ENCODE measurements around the gene SOX21. TPM values are rescaled to one million over a fixed set of nuclear protein-coding genes. Genes with fewer than 3 reads are reported as not detected.

Gene SOX21
- total RNA-seq, 1 experiment from 2014 or later = not detected

DNA sequence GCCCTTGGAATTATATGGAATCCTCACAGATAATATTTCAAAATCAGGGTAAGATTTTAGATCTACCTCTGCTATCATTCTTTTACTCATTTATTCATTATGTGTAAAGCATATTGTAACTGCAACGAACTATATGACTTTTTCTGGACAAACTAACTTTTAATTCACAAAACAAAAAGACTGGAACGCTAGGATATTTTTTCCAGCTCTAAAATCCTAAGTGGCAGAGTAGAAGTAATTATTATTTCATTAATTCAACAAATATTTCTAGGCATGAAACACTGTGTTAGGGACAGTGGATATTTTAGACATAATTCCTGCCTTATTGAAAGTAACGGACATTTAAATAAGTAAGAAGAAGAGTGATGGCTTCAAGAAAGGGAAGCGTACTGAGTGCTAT is 26.9 kb upstream of the SOX21 start:
- intact Hi-C loops (cut with micrococcal nuclease) = no loop called here
- H4K20me1 ChIP-seq (ENCODE audit: insufficient read depth) = no peaks in the 10 kb centered on the region
- ATAC-seq = no peak
- CTCF ChIA-PET = no interaction called here
- peaks cover 39% of the 10 kb centered on the region for H3K27me3 ChIP-seq (ENCODE audit: insufficient read depth, low read length)
- no peaks in the 10 kb centered on the region for H3K9me2 ChIP-seq (ENCODE audit: insufficient read depth)
- RAD21 ChIA-PET (ENCODE audit: low non-redundant PET in 1 of 2, low total read pairs in 2 of 2, uncharacterized antibody in 2 of 2, unreplicated experiment in 2 of 2) = no interaction called here
- no TSS peak for BruUV-seq (replicated peaks)
- no peaks in the 10 kb centered on the region for H3K36me3 ChIP-seq (ENCODE audit: control insufficient read depth in 1 of 2, insufficient read depth in 2 of 2, low read length in 2 of 2)
- H2AFZ ChIP-seq (ENCODE audit: low read depth, low read length, poor library complexity, severe bottlenecking) = no peak overlapping the region
- H3K79me2 ChIP-seq (ENCODE audit: insufficient read depth, low read length) = no peaks in the 10 kb centered on the region
- no peaks in the 10 kb centered on the region for H3K9me3 ChIP-seq (ENCODE audit: control insufficient read depth in 1 of 2, insufficient read depth in 1 of 2, low read depth in 1 of 2, low read length in 2 of 2)
- TF ChIP-seq CEBPB (IDR thresholded peaks at IDR 0.05; ENCODE audit: low read depth) (no peak), EZH2phosphoT487 (IDR thresholded peaks at IDR 0.05; ENCODE audit: borderline replicate concordance) (no peak), EGR1 (IDR thresholded peaks at IDR 0.05; ENCODE audit: low read depth) (no peak), SRF (IDR thresholded peaks at IDR 0.05; ENCODE audit: low read depth) (no peak)
- no peak overlapping the region for H3K9ac ChIP-seq (ENCODE audit: low read length)
- DNase-seq (ENCODE audit: low read depth, low spot score) = no peak
- no peaks in the 10 kb centered on the region for H3K4me1 ChIP-seq (ENCODE audit: control insufficient read depth in 1 of 2, insufficient read depth in 2 of 2, low read length in 2 of 2)
- H3K27ac ChIP-seq (ENCODE audit: low read depth, low read length) = no peak overlapping the region
- H3K4me3 ChIP-seq (replicated peaks in 1 of 2; ENCODE audit: low read depth in 1 of 2, low read length in 2 of 2) = no peak overlapping the region
- POLR2A ChIA-PET = no interaction called here
- no peak overlapping the region for H3K4me2 ChIP-seq (ENCODE audit: low read length)

DNA sequence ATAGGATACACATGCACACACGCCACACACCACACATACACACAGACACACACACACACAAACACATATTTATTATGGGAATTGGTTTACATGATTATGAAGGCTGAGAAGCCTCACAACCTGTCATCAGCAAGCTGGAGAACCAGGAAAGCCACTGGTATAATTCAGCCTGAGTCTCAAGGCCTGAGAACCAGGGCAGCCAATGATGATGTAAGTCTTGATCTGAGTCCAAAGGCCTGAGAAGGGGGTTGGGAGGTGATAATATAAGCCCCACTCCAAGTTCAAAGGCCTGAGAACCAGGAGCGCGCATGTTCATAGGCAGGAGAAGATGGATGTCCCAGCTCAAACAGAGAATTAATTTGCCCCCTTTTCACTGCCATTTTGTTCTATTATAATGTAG is 18.7 kb upstream of the SOX21 start:
- ChIA-PET POLR2A (no interaction called here), CTCF (no interaction called here), RAD21 (ENCODE audit: low non-redundant PET in 1 of 2, low total read pairs in 2 of 2, uncharacterized antibody in 2 of 2, unreplicated experiment in 2 of 2) (no interaction called here)
- no peaks in the 10 kb centered on the region for H3K36me3 ChIP-seq (ENCODE audit: control insufficient read depth in 1 of 2, insufficient read depth in 2 of 2, low read length in 2 of 2)
- intact Hi-C loops (cut with micrococcal nuclease) = no loop called here
- no peaks in the 10 kb centered on the region for H3K79me2 ChIP-seq (ENCODE audit: insufficient read depth, low read length)
- H3K27ac ChIP-seq (ENCODE audit: low read depth, low read length) = no peak overlapping the region
- no peaks in the 10 kb centered on the region for H3K4me1 ChIP-seq (ENCODE audit: control insufficient read depth in 1 of 2, insufficient read depth in 2 of 2, low read length in 2 of 2)
- no peaks in the 10 kb centered on the region for H3K9me3 ChIP-seq (ENCODE audit: control insufficient read depth in 1 of 2, insufficient read depth in 1 of 2, low read depth in 1 of 2, low read length in 2 of 2)
- no peak overlapping the region for H3K4me3 ChIP-seq (replicated peaks in 1 of 2; ENCODE audit: low read depth in 1 of 2, low read length in 2 of 2)
- no TSS peak for BruUV-seq (replicated peaks)
- peaks cover 13% of the 10 kb centered on the region; the same call in 1 of the 2 replicates for H3K27me3 ChIP-seq (ENCODE audit: insufficient read depth, low read length)
- no peaks in the 10 kb centered on the region for H3K9me2 ChIP-seq (ENCODE audit: insufficient read depth)
- H4K20me1 ChIP-seq (ENCODE audit: insufficient read depth) = no peaks in the 10 kb centered on the region
- H3K9ac ChIP-seq (ENCODE audit: low read length) = no peak overlapping the region
- no peak overlapping the region for H2AFZ ChIP-seq (ENCODE audit: low read depth, low read length, poor library complexity, severe bottlenecking)
- TF ChIP-seq POLR2A (IDR thresholded peaks at IDR 0.05; ENCODE audit: borderline replicate concordance, extremely low read depth, insufficient read depth, insufficient read length) (no peak), EZH2 (IDR thresholded peaks at IDR 0.05) (no peak), SIN3A (IDR thresholded peaks at IDR 0.05; ENCODE audit: low read depth) (no peak), CEBPB (IDR thresholded peaks at IDR 0.05; ENCODE audit: low read depth) (no peak), ZNF274 (IDR thresholded peaks at IDR 0.05; ENCODE audit: low read depth, low read length) (no peak), TCF7L2 (IDR thresholded peaks at IDR 0.05; ENCODE audit: borderline replicate concordance, extremely low read depth, insufficient read depth, insufficient read length) (no peak), FOSL1 (IDR thresholded peaks at IDR 0.05; ENCODE audit: low read depth) (no peak), EZH2phosphoT487 (IDR thresholded peaks at IDR 0.05; ENCODE audit: borderline replicate concordance) (no peak), JUND (IDR thresholded peaks at IDR 0.05) (no peak), SP1 (IDR thresholded peaks at IDR 0.05; ENCODE audit: low read depth) (no peak), ELF1 (IDR thresholded peaks at IDR 0.05; ENCODE audit: borderline replicate concordance, low read depth) (no peak)
- TF ChIP-seq, protein P1, sequence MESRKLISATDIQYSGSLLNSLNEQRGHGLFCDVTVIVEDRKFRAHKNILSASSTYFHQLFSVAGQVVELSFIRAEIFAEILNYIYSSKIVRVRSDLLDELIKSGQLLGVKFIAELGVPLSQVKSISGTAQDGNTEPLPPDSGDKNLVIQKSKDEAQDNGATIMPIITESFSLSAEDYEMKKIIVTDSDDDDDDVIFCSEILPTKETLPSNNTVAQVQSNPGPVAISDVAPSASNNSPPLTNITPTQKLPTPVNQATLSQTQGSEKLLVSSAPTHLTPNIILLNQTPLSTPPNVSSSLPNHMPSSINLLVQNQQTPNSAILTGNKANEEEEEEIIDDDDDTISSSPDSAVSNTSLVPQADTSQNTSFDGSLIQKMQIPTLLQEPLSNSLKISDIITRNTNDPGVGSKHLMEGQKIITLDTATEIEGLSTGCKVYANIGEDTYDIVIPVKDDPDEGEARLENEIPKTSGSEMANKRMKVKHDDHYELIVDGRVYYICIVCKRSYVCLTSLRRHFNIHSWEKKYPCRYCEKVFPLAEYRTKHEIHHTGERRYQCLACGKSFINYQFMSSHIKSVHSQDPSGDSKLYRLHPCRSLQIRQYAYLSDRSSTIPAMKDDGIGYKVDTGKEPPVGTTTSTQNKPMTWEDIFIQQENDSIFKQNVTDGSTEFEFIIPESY (IDR thresholded peaks at IDR 0.05; ENCODE audit: extremely low read depth, insufficient replicate concordance, low read length) = no peak
- TF ChIP-seq, protein P2, sequence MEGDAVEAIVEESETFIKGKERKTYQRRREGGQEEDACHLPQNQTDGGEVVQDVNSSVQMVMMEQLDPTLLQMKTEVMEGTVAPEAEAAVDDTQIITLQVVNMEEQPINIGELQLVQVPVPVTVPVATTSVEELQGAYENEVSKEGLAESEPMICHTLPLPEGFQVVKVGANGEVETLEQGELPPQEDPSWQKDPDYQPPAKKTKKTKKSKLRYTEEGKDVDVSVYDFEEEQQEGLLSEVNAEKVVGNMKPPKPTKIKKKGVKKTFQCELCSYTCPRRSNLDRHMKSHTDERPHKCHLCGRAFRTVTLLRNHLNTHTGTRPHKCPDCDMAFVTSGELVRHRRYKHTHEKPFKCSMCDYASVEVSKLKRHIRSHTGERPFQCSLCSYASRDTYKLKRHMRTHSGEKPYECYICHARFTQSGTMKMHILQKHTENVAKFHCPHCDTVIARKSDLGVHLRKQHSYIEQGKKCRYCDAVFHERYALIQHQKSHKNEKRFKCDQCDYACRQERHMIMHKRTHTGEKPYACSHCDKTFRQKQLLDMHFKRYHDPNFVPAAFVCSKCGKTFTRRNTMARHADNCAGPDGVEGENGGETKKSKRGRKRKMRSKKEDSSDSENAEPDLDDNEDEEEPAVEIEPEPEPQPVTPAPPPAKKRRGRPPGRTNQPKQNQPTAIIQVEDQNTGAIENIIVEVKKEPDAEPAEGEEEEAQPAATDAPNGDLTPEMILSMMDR (IDR thresholded peaks at IDR 0.05 in 2 of 3, conservative IDR thresholded peaks at IDR 0.05 in 1 of 3; ENCODE audit: borderline replicate concordance in 1 of 3, insufficient read depth in 1 of 3, low read depth in 2 of 3, low read length in 2 of 3) = no peak
- TF ChIP-seq, protein P3, sequence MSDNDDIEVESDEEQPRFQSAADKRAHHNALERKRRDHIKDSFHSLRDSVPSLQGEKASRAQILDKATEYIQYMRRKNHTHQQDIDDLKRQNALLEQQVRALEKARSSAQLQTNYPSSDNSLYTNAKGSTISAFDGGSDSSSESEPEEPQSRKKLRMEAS (IDR thresholded peaks at IDR 0.05) = no peak
- no peak for ATAC-seq
- no peak overlapping the region for H3K4me2 ChIP-seq (ENCODE audit: low read length)
- no peak for DNase-seq (ENCODE audit: low read depth, low spot score)

All from HCT116 (cell line).